ENCODE results near the gene ARHGEF38. TPM values are rescaled to one million over a fixed set of nuclear protein-coding genes. Genes with fewer than 3 reads are reported as not detected.

The ARHGEF38 gene
- total and polyA plus RNA-seq, 12 donors = 0.28 TPM; not detected in 11

DNA sequence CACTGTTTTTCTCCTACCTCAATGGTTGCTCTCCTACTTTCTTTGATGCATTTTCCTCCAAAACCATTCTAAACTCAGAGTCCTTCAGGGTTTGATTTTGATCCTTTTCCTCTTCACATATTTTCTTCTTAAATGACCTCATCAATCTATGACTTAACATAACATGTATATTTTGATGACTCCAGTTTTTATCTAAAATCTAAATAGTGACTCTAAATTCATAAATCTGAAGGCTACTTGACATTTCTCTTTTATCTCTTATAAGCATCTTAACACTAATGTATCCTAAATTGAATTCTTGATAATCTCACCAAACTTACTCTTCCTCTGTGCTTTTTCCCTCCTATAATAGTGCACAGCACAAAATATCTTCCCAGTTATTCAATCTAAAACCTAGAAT lies 4.7 kb upstream of the ARHGEF38 start:
- ATAC-seq (no peak), DNase-seq (no peak)
- Histone ChIP-seq H3K36me3 (no peaks in the 10 kb centered on the region), H3K9me3 (no peaks in the 10 kb centered on the region), H3K27ac (no peak overlapping the region), H3K4me3 (no peak overlapping the region), H3K4me1 (peaks cover 0 to 8% (median 0%) of the 10 kb centered on the region in 9 donors), H3K27me3 (no peaks in the 10 kb centered on the region)
- TF ChIP-seq, protein P1, sequence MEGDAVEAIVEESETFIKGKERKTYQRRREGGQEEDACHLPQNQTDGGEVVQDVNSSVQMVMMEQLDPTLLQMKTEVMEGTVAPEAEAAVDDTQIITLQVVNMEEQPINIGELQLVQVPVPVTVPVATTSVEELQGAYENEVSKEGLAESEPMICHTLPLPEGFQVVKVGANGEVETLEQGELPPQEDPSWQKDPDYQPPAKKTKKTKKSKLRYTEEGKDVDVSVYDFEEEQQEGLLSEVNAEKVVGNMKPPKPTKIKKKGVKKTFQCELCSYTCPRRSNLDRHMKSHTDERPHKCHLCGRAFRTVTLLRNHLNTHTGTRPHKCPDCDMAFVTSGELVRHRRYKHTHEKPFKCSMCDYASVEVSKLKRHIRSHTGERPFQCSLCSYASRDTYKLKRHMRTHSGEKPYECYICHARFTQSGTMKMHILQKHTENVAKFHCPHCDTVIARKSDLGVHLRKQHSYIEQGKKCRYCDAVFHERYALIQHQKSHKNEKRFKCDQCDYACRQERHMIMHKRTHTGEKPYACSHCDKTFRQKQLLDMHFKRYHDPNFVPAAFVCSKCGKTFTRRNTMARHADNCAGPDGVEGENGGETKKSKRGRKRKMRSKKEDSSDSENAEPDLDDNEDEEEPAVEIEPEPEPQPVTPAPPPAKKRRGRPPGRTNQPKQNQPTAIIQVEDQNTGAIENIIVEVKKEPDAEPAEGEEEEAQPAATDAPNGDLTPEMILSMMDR (IDR thresholded peaks at IDR 0.05) = no peak
- intact Hi-C loops (cut with DNase I) = no loop called here

DNA sequence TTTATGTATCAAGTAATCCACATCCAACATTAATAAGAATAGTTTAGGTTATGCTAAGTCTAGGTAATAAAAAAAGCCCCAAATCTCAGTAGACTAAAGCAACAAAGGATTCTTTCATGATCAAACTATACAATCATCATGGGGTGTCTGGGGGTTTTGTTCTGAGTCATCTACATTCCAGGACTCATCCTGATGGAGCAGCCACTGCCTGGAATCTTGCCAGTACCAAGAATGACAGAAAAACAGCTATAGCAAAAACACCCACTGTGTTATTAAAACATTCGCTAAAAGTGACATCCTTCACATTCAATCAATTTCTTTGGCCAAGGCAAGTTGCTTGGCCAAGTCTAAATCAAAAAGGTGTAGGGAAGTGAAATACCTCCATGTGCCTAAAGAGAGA lies 3.9 kb upstream of the ARHGEF38 start:
- TF ChIP-seq, protein P1 (IDR thresholded peaks at IDR 0.05) = no peak
- no peak overlapping the region for H3K27ac ChIP-seq
- intact Hi-C loops (cut with DNase I) = no loop called here
- no peaks in the 10 kb centered on the region for H3K36me3 ChIP-seq
- ATAC-seq (no peak), DNase-seq (no peak)
- no peaks in the 10 kb centered on the region for H3K27me3 ChIP-seq
- H3K9me3 ChIP-seq = no peaks in the 10 kb centered on the region
- peaks cover 0 to 8% (median 0%) of the 10 kb centered on the region in 9 donors for H3K4me1 ChIP-seq
- 79 to 83% methylated on average over 1 of the region's 1 CpG for WGBS, 2 donors
- H3K4me3 ChIP-seq = no peak overlapping the region

DNA sequence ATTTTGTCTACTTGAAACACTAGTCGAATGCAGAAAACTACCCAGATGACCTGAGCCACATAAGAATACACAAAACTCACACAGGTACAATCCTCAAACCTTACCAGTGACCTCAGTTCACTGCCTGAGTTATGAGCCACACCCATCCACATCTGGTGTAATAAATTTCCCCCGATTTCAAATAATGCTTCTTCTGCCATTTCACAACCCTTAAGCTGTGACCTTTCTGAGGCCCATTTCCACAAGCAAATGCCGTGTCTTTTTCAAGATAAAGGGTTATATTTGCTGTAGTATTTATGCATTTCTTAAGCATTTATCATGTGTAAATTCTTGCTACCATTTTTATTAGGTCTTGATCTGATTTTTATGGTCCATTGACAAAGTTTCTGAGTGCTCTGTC lies 1.8 kb upstream of the ARHGEF38 start:
- H3K27me3 ChIP-seq = no peaks in the 10 kb centered on the region
- no peaks in the 10 kb centered on the region for H3K9me3 ChIP-seq
- no peaks in the 10 kb centered on the region for H3K36me3 ChIP-seq
- no peaks in the 10 kb centered on the region for H3K4me1 ChIP-seq
- DNase-seq = no peak
- intact Hi-C loops (cut with DNase I) = no loop called here
- TF ChIP-seq, protein P1 (IDR thresholded peaks at IDR 0.05) = no peak
- no peak overlapping the region for H3K27ac ChIP-seq
- WGBS, 2 donors = 73 to 83% methylated on average over 3 of the region's 3 CpGs
- H3K4me3 ChIP-seq = no peak overlapping the region
- ATAC-seq = no peak

DNA sequence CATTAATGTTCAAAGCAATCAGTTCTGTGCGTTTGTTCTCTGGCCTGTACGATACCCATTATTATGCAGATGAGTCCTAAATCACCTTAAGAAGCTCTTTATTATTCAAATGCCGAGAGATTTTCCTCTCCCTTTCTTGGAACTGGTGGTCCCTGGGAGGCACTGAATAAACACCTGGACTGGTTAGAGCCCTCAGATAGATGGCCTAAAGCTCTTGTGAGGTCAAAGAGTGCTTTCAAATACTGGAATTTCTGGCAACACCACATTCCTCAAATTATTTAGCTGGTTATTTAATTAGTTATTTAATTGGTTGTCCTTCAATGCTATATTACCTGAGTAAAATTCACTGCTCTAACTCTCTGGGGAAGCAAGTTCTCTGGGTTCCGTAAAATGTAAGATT lies 3.0 kb downstream of the ARHGEF38 start:
- ATAC-seq (no peak), DNase-seq (no peak)
- TF ChIP-seq, protein P1 (IDR thresholded peaks at IDR 0.05) = no peak
- H3K27ac ChIP-seq = no peak overlapping the region
- no peak overlapping the region for H3K4me3 ChIP-seq
- no peaks in the 10 kb centered on the region for H3K36me3 ChIP-seq
- H3K27me3 ChIP-seq = no peaks in the 10 kb centered on the region
- H3K4me1 ChIP-seq = no peaks in the 10 kb centered on the region
- WGBS, 2 donors = 51 to 66% methylated on average over 4 of the region's 4 CpGs
- H3K9me3 ChIP-seq = no peaks in the 10 kb centered on the region
- intact Hi-C loops (cut with DNase I) = no loop called here

DNA sequence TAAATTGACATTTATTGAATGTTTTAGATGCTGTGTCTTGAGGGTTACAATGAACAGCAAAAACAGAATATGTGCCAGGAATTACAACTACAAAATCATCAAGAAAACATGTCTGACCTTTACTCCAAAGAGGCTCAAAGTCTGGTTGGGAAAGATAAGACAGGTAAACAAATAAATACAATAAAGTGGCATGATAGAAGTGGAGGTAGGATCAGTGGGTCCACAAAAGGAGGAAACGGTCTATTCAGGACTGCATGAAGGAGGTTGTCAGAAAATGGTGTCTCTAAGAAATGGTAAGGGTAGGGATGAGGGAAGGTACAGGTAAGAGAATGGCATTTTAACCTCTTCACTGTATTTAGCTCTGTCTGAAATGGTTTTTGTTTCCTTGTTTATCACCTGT lies 3.8 kb downstream of the ARHGEF38 start:
- TF ChIP-seq, protein P1 (IDR thresholded peaks at IDR 0.05) = no peak
- Histone ChIP-seq H3K27ac (no peak overlapping the region), H3K4me3 (no peak overlapping the region), H3K9me3 (no peaks in the 10 kb centered on the region), H3K27me3 (no peaks in the 10 kb centered on the region), H3K4me1 (no peaks in the 10 kb centered on the region), H3K36me3 (no peaks in the 10 kb centered on the region)
- 67 to 70% methylated on average over 1 of the region's 1 CpG for WGBS, 2 donors
- ATAC-seq (no peak), DNase-seq (no peak)
- intact Hi-C loops (cut with DNase I) = no loop called here
